Inferior parietal cortex (tissue), 1 donor: ENCODE results near the gene VEGFB.
"Not testable (repeated sequence)": the region's sequence is repeated elsewhere in the genome, so short reads cannot be mapped to it uniquely, and the experiment has no call there.

Experiments
- DNase-seq: peaks from one replicate; pipeline ENCODE4 v3.0.0-alpha.2; 2016; ENCODE audit errors: extremely low spot score

VEGFB gene

DNA sequence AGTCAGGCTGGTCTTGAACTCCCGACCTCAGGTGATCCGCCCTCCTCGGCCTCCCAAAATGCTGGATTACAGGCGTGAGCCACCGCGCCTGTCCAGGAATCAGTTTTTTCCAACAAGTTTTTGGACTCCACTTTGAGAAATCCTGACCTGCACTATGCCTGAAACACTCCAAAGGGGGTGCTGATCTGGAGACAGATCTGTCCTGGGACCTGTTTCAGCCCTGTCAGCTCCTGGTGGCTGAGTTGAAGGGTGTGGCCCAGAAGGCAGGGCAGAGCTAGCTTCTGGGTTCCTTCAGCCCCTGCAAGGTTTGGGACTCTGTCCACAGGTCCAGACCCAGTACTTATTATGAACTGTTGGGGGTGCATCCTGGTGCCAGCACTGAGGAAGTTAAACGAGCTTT is 2.8 kb upstream of the VEGFB start:
- no peak for DNase-seq

DNA sequence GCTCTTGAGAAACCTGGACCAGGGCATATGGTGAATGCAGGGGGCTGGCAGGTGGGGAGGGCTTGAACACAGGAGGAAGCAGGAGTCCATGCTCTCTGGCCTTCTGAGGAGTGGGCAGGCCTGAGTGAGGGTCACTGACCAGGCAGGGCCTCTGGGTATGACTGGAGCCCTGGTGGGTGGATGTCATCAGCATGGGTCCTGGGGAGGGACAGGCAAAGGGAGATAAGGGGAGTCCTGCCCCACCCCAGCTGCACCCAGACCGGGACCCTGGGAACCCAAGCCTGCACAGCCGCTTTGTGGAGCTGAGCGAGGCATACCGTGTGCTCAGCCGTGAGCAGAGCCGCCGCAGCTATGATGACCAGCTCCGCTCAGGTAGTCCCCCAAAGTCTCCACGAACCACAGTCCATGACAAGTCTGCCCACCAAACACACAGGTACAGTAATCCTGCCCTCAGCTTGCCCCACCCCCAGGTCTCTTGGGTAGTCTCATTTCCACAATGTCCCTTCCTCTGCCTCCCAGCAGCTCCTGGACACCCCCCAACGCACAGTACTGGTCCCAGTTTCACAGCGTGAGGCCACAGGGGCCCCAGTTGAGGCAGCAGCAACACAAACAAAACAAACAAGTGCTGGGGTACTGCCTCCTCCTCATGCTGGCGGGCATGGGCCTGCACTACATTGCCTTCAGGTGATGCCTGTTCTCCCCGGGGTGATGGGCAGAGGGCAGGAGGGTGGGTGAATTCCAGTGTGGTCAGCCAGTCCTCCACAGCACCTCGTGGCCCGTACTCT is 2.0 kb upstream of the VEGFB start:
- no peak for DNase-seq

DNA sequence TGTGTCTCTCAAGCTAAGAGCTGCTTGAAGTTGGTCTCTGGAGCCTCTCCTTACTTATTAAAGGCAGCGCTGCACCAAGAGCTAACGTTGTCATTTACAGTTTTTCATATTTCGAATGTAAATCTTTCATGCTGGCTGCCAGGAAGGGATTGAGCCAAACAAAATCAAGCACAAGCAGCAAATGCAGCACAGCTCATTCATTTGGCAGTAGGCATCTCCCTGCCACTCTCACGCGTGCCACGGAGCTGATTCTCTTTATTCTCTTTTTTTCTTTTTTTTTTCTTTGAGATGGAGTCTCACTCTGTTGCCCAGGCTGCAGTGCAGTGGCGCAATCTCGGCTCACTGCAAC is 1.4 kb upstream of the VEGFB start:
- no peak for DNase-seq

DNA sequence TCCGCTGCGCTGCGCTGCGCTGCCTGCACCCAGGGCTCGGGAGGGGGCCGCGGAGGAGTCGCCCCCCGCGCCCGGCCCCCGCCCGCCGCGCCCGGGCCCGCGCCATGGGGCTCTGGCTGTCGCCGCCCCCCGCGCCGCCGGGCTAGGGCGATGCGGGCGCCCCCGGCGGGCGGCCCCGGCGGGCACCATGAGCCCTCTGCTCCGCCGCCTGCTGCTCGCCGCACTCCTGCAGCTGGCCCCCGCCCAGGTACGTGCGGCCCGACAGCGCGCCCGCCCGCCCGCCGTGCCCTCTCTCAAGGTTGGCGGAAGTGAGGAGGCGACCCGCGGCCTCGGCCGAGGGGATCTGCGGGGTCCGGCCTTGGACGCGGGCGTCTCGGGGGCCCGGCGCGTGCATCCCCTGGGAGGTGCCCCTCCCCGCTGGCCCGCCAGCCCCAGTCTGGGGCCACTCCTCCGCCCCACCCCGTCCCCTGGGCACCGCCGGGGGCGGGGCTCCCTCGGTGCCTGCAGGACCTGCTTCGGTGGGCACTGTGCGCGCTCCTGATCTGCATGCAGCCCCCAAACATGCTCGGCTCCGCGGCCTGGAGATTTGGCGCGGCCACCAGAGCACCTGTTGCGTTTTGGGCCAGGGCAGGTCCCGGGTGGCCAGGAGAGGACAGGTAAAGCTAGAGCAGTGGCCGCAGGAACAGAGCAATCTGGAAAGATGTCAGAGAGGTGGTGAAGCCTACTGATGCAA is 429 bp downstream of the VEGFB start:
- DNase-seq, result no peak

GRCh38 chr11:64235437-64236161 is 1.2 kb downstream of the VEGFB start:
- DNase-seq, result no peak

- DNase-seq, result no peak
Observed at GRCh38 chr11:64237484-64237951, 3.1 kb downstream of the VEGFB start.

- no peak for DNase-seq
Observed at GRCh38 chr11:64238076-64238475, 3.7 kb downstream of the VEGFB start.

DNA sequence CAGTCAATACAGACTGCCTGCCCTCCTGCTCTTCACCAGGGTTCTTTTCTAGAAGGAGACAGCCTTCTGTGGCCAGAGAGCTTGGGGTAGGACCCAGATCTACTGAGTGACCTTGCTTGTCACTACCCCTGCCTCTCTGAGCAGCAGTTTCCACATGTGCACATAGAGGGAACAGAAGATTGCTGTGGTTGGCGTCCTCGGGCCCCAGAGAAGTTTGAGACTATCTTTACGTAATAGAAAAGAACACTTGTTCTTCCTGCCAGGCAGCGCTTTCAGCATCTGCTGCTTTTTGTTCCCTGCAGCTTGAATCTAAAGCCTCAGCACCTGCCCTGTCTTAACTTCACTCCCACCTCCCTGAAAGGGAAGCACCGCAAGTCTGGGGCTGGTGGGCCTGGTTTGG is 4.6 kb downstream of the VEGFB start:
- DNase-seq, result no peak

- DNase-seq, result no peak
Observed at GRCh38 chr11:64239662-64240434, 5.5 kb downstream of the VEGFB start.

DNA sequence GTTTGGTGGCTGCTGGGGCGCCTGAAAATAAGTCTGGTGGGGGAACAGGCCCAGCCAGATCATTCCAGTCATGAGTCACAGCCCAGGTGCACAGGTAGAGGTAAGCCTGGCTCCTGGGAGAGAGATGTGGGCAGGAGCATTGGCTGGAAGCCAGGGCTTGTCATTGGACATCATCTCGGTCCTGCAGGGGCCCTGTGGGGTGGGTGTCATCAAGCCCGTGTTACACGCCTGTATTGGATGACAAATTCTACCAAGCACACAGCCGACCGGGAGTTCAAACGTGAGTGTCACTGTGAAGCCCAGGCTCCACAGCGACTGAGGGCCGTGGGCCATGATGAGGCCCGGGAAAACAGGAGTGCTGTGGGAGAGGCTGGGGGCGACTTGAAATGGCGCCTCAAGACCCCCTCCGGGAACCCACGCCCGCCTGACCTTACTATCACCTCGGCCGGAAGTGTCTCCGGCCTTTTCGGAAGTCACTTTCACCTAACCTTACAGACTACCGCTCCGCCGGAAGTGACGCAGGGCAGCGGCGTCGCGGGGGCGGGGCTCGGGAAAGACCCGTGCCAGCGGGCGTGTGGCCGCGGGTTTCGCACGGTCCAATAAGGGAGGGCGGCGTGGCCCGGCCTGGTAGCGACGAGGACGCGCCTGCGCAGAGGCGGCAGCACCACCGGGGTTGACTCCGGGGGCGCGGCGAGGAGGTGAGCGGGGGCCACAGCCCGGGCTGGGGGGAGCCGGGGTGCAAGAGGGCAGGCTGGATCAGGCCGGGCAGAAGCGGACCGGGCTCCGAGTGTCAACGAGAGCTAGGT is 6.3 kb downstream of the VEGFB start, which contains the start of gene FKBP2:
Gene FKBP2, plus strand, starts transcription at position 661 of the 806 bp plus-strand sequence. CDS start 1,293 bp downstream, outside the sequence.
- peak; percentile 97 for DNase-seq

DNA sequence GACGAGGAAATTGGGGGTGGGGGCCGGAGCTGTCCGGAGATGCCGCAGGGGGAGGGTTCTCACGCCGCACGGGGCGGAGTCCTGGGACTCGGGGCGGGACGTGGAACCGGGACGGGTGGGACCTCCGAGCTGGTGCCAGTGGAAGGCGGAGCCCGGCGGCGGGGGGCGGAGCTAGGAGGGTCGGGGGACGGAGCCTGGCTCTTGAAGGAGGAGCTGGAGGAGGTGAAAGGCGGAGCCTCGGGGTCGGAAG is 6.8 kb downstream of the VEGFB start:
- DNase-seq, result peak; percentile 93

DNA sequence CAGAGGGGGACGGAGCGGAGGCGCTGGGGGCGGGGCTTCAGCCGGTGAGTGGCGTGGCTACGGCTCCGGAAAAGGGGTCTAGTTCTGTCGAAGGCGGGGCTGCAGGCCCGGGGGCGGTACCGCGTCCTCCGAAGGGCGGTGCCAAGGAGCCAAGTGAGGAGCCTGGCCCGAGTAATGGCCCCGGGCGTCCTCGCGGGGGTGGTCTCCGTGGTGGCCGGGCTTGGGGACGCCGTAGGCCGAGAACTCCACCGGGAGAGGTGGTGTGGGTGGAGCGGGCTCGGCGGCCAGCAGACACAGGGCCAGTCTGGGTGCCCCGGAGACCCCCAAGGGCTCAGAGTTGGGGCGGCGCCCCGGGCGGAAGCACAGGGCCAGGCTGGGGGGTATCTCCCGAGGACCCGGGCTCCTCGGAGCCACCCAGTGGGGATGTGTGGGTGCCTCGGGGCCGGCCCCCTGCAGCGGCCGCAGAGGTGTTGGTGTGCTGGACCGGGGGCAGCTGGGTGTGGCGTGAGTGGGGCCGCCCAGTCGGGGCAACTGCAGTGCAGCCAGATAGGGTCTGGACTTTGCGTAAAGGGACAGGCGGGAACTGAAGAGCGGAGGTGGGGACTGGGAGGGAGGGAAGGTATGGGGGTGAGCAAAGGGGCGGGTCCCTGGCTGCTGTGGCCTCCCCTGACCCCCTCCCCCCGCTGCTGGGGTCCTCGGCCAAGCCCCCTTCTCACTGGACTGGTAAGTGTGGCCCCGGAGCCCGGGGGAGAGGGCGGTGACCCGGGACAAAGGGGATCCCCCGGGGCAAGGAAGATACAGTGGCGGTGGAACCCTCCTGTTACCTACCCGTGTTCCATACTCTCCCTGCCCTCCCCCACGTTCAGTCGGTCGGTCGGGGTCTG is 7.3 kb downstream of the VEGFB start:
- no peak for DNase-seq

- DNase-seq, result no peak
Observed at GRCh38 chr11:64243236-64243854, 9.0 kb downstream of the VEGFB start.

DNA sequence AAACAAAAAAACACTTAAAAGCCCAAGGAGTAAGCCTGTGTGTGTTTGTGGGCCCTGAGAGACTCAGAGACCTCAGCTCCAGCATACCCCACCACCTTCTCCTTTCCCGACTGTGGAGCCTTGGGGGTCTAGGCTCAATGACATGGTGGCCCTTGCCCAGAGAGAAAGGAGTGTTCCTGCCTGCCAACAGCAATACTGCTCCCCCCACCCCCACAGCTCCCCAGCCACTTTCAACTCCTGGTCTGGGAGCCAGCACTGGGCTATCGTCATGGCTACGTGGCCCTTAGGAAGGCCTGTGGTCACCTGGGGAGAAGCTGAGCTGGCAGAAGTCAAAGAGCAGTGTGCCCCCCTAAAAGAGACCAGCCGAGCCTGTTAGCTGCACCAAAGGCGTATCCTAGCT is 9.7 kb downstream of the VEGFB start:
- DNase-seq, result no peak

- DNase-seq, result no peak
Observed at GRCh38 chr11:64244966-64245365, 10.6 kb downstream of the VEGFB start.

DNA sequence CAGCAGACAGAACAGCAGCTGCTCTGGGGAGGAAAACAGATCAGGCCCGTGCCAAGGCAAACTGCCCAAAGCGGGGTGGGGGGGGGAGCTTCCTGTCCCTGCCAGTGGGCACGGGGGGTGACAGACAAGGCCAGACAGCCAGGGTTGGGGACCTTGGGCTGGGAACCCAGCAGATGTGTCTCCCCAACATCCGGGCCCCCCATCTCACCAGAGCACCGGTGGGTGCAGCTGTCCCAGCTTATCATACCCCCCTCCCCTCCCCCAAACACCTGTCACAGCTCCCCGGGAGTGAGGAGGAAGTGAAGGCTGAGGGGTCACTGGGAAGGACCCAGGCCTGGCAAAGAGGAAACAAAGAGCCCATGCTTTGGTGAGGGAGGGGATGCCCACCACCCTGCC is 11.0 kb downstream of the VEGFB start:
- DNase-seq, result no peak

- DNase-seq, result no peak
Observed at GRCh38 chr11:64245797-64246620, 11.6 kb downstream of the VEGFB start.

GRCh38 chr11:64246621-64246870 is 12.2 kb downstream of the VEGFB start:
- DNase-seq, result not testable (repeated sequence)
